Measurements from ENCODE around the gene NFIB.

The NFIB gene

DNA sequence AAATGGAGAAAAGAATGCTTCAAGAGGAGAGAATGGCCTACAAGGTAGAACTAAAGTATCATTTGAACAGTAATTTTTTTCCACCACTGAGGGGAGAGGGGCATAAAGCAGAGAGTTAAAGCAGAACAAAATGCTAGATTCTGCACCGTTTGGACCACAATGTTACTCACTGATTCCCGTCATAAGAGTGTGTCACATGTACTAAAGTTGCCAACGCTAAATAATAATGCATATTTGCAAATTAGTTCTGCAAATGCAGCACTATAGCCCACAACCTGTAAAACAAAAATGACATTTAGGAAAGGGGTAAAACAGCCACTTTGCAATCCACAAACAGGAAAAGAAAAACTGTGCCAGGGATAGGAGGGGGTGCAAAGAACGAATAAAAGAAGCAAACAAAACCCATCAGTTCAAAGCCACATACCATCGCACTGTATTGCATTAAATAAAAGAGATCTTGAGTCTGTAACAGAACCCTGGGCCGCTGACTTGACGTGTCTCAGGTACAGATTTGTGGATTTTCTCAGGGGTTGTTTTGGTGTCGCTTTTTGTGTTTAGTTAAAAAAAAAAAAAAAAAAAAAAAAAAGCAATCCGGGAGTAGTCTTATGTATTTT is 7.7 kb upstream of the NFIB start:
- DNase-seq (ENCODE audit: low read depth in 3 of 3), result no peak

DNA sequence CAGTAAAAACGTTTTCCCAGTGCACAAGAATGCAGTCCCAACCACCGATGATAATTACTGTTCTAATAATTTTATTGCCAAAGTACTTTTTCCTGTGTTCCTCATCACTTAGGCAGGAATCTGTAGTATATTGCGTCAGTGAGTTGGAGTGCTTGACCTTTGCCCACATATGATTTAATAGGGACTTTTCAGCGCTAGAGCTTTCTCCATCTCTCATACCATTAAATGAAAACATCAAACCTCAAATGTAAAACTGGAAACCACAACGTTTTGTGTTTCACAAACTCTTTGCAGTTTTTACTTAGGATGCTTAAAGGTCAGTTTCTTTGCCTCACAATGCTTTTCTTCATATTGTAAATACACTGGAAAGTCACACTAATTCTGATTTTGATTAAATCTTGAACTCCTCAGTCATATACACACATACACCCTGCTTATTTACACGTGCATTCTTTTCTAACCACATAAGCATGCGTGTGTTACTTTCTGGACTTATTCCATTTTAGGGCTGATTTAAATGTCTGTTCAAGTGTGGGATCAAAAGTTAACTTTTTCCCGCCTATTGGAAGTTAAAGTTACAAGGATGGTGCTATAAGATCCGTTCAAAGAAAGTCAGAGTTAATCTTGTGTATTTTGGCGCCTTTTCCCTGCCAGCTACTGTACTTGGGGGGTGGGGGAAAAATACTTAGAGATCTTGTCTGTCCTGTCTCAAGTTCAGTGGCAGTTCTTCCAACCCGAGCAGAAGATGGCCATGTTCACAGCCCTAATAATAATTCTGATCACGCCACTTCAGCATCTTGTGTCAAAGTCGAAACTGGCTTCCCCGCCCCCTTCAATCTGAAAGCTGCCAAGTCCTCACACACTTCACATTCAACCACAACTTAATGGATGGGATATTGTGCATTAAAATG is 6.6 kb upstream of the NFIB start:
- DNase-seq (ENCODE audit: low read depth in 3 of 3), result no peak

DNA sequence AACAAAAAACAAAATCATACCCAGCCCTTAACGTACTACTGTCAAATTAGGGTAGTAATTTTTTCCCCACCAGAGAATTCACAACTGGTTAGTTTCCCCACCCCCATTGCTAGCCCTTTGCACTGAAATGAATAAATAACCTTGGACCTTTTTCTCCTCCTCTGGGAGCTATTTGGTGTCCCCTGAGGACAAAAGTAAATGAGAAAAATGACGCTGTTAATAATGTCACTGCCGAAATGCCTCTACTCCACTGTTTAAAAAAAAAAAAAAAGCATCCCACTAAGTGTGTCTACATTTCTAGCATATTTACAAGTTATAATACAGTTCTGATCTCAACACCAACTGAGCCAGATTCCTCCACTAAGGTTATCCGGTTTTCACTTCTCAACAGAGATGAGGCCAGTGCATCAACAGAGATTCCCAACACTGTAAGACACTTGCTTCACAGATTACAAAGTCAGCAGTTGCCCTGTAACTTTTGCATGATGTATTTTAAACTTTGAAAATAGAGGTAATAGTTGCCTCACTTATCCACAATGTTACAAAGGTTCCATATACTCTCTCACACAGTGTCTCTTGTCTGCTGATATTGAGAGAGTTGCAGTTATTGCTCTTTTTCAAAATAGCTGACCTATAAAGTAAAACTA is 5.1 kb upstream of the NFIB start:
- DNase-seq (ENCODE audit: low read depth in 3 of 3), result no peak

DNA sequence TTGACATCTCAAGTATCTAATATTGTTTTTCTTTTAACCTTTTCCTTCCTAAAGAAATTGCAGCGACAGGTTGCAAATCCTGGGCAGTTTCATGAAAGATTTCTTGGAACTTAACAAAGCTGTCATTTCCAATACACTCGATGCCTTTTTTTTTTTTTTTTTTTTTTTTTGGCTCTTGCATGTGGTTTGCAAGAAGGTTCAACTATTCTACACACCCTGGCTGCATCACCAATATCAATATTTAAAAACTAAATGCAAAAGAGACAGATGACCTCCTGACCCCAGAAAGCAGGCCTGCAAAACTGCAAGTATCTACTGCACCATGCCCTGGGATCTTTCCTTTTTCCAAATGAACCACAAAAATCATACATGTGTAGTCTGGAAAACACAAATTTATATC is 4.4 kb upstream of the NFIB start:
- no peak for DNase-seq (ENCODE audit: low read depth in 3 of 3)

DNA sequence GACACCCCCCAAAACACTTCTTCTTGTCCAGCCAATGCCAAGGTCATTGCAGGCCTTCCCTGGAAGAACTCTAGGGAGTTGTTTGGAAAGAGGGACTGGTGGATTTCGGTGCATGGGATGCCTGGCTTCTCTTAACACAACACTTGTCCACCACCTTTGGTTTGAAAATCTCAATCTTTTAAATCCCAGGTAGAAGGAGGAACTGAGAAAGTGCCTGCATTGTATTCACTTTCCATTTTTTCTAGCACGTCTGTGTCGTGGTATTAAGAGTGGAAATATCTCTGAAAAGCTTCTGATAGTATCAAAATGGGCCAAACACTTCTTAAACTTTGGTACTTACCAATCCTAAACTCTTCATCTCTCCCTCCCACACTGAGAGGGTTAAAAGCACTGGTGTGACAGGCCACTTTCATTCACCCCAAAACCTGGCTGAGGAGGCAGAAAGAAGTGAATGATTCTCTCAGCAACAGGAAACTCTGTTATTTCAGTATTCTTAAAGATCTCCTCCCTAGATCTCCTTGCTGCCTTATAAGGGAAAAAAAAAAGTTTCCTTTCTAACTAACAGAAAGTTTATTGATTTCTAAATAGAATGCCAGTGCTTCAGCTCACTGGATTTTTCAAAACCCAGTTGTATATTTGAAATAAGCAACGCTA is 3.9 kb upstream of the NFIB start:
- no peak for DNase-seq (ENCODE audit: low read depth in 3 of 3)

DNA sequence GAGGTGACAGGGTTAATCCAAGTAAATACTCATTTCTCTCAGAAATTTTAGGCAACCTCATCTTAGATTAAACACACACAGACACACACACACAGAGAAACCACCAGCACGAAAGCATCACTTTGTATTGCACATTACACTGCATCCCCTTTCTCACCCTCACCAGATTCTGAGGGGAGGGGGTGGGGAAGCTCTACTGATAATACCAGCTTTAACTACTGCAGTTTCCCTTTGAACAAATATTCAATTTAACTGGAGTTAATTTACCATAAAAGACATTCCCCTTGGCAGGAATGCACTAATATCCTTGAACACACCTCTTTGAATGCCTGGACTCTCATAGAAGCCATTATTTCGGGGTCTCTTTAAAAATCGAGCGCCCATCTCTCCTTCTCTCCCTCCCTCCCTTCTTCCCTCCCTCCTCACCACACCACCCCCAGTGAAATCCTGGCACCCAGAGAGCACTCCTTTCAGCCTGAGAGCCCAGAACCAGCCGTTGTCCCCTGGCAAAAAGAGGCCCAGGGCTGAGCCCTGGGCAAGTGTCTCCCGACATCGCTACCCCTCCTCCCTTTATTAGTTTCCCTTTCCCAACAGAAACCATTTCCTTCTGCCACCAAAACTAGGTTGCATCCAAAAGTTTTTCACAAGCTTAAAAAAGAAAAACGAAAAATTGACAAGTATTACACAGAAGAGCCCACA is 2.8 kb upstream of the NFIB start:
- DNase-seq (ENCODE audit: low read depth in 3 of 3), result no peak

DNA sequence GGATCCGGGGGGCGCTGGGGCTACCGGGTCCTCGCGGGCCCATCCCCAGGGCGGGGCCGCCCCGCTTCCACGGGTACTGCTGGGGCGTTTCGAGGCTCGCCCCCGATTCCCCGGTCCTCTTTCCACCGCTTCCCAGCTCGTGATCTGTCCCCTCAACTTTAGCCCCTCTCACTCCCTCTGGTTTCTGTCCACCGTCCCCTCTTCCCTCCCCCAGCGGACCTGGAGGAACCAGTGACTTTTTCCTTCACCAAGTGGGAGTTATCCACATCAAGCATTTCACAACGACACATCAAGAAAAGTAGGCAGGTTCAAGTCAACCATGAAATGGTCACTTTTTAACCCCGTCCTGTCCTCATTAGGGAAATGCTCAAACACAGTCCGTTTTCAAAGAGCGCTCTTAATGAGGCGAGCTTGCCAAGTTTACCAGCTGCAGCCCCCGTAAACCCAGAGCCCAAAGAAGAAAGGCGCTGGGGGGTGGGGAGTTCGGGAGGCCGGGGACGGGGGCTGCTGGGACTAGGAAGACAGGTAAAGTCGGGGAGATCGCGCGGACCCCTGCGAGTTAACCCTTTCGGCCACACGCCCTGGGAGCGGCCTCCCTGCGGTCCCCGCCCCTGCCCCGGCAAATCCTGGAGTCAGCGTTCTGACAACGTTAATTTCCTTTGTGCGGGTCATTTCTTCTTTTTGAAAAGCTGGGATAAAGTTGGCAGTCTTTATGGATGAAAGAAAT is 2.1 kb upstream of the NFIB start:
- DNase-seq (ENCODE audit: low read depth in 3 of 3), result no peak

DNA sequence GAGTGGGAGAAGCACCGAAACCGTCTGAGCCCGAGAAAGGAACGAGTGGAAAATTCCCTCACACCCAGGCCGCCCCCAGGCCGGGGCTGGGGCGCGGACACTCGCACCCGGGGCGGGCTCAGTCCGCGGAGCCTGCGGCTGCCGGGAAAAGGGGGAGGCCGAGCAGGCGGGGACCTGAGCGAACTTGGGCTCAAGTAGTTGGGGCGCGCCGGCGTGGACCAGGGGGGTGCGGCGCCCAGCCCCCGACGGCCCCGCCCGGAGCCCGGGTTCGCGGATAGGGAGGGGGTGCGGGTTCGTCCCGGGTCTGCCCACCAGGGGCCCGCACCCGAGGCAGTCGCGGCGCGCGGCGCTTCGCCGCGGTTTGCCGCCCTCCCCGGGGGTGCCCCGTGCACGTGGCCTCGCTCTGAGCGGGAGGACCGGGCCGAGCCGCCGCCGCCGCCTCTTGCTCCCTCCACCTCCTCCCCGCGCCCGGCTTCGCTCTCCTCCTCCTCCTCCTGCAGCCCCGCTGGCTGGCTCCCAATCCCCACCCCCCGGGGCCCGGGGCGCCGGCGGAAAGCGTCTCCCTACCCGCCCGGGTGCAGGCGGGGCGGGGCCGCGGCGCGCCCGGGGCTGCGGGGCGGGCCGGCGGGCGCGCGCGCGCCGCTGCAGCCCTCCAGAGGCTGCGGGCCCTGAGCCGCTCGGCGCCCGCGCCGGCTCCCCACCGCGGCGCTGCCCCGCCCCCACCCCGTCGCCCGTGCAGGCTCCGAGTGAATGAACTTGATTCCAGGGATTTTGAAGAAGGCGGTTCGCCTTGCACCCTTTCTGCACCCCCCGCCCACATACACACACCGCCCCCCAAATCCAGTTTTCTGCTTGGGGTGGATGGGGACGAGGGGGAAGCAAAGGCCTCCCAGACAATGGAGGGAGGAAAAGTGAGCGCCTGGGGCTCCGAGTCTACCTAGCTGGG is 1.3 kb upstream of the NFIB start:
- no peak for DNase-seq (ENCODE audit: low read depth in 3 of 3)

DNA sequence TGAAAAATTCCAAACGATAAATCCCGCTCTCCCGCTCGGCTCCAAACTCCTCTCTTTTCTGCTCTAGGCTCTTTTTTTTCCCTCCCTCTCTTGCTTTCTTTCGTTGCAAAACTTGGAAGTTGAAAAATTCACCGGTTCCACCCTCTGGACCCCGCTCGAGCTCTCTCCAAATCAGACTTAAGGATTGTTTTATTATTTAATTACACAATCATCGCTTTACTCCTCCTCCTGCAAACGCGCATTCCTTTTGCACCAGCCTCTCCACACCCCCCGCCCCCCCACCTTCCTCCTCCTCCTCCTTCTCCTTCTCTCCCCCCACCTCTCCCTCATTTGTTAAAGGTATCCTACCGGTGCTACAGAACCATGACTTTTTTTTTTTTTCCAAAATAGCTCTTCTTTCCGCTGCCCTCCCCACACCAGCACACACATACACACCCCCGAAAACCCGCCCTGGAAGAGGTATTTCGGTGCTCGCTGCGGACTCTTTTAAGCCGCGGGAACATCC is 535 bp upstream of the NFIB start:
- no peak for DNase-seq (ENCODE audit: low read depth in 3 of 3)

DNA sequence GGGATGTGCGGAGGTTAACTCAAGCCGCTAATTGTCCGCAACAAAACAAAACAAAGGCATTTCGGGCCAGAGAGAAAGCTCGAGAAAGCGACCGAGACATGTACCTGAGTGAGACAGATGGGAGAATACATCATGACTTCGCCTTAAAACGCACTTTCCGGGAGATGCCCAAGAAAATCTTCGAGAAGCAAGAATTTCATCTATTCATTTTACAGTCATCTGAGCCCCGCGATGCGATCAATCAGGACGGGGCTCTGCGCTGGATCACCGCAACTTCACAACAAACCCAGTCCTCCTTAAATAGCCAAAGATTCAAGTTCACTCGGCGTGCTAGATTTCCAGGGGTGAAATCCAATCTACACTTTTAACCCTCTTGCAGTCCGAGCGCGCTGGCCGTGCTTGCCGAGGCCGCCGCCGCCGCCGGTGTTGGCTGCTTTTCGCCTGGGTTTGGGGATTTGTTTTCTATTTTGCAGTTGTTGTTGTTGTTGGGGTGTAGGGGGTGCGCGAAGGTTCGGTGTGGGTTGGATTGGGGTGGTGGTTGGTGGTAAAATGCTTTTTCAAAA is 482 bp downstream of the NFIB start:
- no peak for DNase-seq (ENCODE audit: low read depth in 3 of 3)

DNA sequence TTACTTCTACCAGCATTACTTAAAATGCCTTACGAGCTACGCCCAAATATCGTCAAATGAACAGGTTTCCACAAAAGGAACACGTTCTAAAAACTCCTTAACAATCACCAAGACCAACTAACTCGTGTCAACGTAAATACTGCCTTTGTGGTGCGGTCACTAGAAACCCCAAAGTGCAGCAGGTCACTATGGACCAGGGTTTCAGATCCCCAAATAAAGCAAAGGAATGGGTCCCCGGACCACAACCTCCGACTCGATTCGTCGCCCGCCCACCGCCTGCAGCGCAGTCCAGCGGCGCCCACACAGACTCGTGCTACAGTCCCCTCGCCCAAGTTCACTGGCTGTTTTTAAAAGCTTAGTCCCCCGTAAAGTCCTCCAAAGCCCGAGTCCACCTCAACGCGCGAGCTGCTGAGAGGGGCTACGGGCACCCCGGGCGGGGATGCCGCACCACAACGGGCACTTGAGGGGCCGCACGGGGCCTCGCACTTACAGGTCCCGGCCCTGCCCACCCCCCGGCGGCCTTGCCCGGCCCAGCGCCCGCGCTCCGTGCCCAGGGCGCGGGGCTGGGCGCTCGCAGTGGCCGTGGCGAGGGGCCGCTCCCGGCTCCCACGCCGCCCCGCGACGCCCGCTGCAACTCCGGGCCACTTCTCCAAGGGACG is 1.1 kb downstream of the NFIB start:
- DNase-seq (ENCODE audit: low read depth in 3 of 3), result no peak

DNA sequence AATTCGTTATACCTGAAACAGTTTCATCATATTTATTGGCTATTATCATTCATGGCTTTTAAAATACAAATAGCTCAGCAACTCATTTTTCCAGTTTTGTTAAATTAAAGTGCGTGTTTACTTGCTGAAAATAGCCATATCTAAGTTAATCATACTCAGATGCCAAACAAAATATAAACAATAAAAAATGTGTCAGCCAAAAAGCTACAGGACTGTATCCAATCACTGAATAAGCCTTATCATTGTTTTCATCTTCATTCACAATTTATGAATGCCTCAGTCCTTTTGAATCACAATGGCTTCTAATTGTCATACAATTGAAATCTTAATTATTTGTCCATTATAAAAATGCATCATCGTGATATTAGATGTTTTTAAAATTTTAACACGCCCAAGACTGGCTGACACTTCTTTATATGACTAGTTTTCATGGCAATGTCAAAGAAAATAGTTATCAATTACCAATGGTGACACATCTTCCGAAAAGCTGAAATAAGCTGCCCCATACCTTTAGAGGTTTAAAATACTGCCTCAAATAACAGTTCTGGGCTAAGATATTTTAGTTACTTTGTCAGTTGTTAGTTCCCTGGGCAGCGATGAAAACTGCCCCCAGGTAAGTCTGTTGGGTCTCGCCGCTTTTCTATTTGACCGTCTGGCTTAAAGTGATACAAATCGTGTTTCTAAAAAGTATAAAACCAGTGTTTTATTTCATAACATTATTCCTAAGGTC is 1.8 kb downstream of the NFIB start:
- DNase-seq (ENCODE audit: low read depth in 3 of 3), result no peak

DNA sequence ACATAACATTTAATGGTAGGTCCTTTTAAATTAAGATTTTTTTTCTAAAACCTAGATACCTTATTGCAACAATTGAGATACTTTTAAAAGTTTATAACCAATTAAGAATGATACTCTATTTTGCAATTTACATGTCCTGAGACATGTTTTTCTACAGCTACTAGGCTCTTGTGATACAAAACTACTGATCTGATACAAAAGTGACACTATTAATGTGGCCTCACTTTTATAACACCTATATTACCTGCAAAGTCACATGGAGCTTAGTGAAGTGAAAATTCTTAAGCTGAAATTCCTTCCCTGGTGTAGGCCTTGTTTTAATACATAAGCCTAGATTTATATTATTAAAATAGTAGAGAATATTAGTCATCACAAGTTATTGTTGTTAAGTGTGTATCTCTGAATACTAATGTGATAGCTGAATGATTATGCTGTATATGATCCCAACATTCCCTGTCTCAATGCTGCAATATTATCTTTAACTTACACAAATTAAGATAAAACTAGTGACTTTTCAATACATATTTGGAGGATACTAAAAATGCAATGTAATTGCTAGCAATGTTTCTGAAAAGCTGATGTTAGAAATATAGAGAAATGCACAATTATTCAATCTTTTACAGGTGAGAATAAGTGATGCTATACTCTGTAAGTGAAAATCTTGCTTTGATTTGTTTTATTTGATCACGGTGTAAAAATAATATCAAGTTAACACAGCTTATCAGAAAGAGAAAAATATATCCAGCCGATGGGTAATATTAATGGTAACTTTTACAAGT is 2.6 kb downstream of the NFIB start:
- DNase-seq (ENCODE audit: low read depth in 3 of 3), result no peak

DNA sequence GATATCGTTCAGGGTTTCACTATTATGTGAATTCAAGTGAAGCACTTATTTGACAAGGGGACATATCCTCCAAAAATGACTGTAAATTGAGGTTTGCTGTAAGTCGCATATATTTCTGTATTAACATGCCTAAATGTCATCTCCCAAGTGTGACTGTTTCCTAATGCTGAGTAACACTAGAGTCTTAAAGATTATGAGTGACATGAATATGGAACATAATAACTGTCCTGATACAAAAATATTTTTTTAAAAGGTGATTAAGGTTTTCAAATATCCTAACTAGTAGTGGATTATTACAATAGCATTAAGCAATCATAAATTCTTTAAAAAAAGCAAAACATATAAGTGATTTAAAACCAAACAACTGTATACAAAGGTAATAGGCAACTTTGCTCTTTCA is 3.6 kb downstream of the NFIB start:
- DNase-seq (ENCODE audit: low read depth in 3 of 3), result no peak

DNA sequence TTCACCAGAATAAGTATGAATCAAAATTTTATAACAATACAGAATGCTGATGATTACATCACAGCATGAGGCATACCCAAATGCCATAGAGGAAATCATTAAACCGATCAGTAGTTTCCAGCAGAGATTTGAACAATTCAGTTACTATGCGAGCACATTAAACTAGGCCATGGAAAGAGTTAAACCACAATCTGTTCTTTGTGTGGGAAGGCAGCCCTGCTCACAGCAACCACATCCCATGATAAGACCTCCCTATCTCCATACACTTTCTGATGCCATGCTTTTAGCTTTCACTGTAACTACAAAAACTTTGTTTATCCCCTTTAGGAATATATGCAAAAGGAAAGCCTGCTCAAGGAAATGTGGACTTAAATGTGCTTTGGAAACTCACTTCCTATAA is 4.5 kb downstream of the NFIB start:
- no peak for DNase-seq (ENCODE audit: low read depth in 3 of 3)

DNA sequence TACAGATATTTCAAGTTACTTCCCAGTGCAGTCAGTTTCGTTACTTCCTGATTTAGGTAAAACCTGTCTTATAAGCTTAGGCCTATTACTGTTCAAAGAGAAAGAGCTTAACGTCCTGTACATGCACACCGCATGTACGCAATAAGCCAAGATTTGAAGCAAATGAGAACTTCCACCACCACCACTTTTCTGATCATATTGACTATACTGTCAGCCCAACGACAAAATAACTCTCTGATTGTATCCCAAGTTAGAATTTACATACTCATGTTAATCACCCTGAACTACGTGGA is 5.1 kb downstream of the NFIB start:
- DNase-seq (ENCODE audit: low read depth in 3 of 3), result no peak

DNA sequence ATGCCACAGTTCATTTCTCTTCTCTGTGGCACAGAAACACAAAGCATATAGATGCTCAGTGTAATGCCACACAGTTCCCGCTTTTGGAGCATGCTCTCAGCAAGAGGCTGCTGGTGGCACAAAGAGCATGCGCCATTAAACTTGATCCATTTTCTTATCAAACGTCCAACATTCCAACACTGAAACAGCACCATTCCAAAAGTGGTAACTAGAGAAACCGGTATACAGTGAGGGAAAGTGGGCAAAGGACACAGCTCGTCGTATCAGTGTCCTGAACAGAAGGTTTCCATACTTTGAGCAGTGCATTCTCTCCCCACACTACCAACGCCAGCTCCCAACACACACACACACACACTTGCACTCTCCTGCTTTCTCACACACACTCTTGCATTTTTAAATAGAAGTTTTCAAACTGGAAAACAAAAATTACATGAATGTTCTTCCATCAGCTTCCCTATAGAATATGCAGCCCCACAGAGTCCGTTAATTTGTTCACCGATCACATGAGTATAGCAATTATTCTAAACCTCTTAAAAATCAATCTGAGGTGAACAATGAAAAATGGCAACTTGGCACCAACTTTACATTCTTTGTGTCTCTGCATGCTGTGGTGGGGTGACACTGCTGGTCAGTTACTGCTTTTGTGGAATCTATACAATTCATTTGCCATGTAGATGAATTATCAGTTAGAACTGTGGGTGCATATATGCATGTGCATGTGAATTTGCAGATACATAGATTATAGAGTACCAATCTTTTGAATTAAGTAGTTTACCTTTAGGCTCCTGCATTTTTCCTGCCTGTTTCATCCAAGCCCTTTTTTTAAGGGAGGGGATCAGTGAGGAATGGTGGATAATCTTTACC is 5.7 kb downstream of the NFIB start:
- no peak for DNase-seq (ENCODE audit: low read depth in 3 of 3)

Data from stimulated activated CD4-positive, alpha-beta T cell treated with anti-CD3 and anti-CD28 coated beads, TNF-alpha, amount 100 ng/mL, for 4 hours (primary cell).